Left cardiac atrium (tissue), 4 donors: ENCODE data around the gene HSPA6. TPM values are rescaled to one million over a fixed set of nuclear protein-coding genes. Genes with fewer than 3 reads are reported as not detected.
"Not testable (repeated sequence)": the region's sequence is repeated elsewhere in the genome, so short reads cannot be mapped to it uniquely, and the experiment has no call there.

ENCODE experiments used
- ATAC-seq, 2 donors: fragments of 200-7000 bp; cut with Tn5 transposase; one replicate each; pipeline ENCODE4 v1.9.1; 2020; ENCODE audit warnings: mild to moderate bottlenecking in 2 of 2, moderate library complexity in 2 of 2
- DNase-seq: peaks from one replicate; pipeline ENCODE4 v3.0.0-alpha.2; 2020
- intact Hi-C, 2 donors: fragments of 100-400 bp; cut with DNase I; formaldehyde crosslinking; loops; one replicate each; pipeline versions ENCODE4 v1.14.1 to v1.15.1; 2022 to 2023
- long read RNA-seq: library from polyadenylated mRNA; unstranded; transcript quantifications from one replicate; pipeline ENCODE4 v2.0.0, GENCODE V29; 2021
- total RNA-seq, 2 donors: library from RNA; stranded (reverse); fragmentation: NEBNext Ultra II Directional; extraction: Animal tissue kit (Norgen Biotek cat#: 25700); gene quantifications; one replicate each; pipeline ENCODE4 v1.2.1, GENCODE V29; 2021
- donor health status: DM: no; HTN: yes; CAD: no.
- donor health status: DM: no; HTN: yes; CAD: no; lungs with severe emphysema.
- donor health status: DM: yes; HTN: yes; CAD: no.
- donor health status: Dilated cardiomyopathy.

Gene HSPA6
- 1 to 10 TPM; 2.8 to 3.2 TPM for total RNA-seq
- long read RNA-seq, partial matches to known transcripts = 0 of 2 reads
- long read RNA-seq, other reads (novel, unspliced or antisense) = 0 of 2 reads

- intact Hi-C loops = not testable (repeated sequence)
- DNase-seq (peak; percentile 69), ATAC-seq (peak; percentile 86 to 91)
Observed at GRCh38 chr1:161523817-161524741, at the start of gene HSPA6. Gene HSPA6 (plus strand): TSS chr1:161524540. CDS start chr1:161524659, 119 bp downstream.

GRCh38 chr1:161477711-161478110 is 46.6 kb upstream of the HSPA6 start:
- intact Hi-C loops, ATAC-seq: not testable (repeated sequence)

GRCh38 chr1:161478985-161479384 is 45.4 kb upstream of the HSPA6 start:
- ATAC-seq (no peak), DNase-seq (no peak)
- intact Hi-C loops = no loop called here

More at GRCh38 chr1:161477711-161478110, 46.6 kb upstream of the HSPA6 start:
- not testable (repeated sequence) for DNase-seq

GRCh38 chr1:161480381-161481035 is 43.8 kb upstream of the HSPA6 start:
- ATAC-seq = no peak
- no peak for DNase-seq
- intact Hi-C loops = loop anchor here in 1 of 2 donors (10.0 kb wide), 1 partner anchor 264 kb away; the partner anchor contains the start of gene DUSP12

GRCh38 chr1:161481624-161482392 is 42.5 kb upstream of the HSPA6 start:
- intact Hi-C loops = loop anchor here in 1 of 2 donors (10.0 kb wide), 1 partner anchor 263 kb away; the partner anchor contains the start of gene DUSP12
- DNase-seq (no peak), ATAC-seq (no peak)

- intact Hi-C loops = loop anchor here in 1 of 2 donors (10.0 kb wide), 1 partner anchor 262 kb away; the partner anchor contains the start of gene DUSP12
- ATAC-seq = no peak
- no peak for DNase-seq
Observed at GRCh38 chr1:161482610-161483009, 41.7 kb upstream of the HSPA6 start.

GRCh38 chr1:161483361-161483760 is 41.0 kb upstream of the HSPA6 start:
- intact Hi-C loops = loop anchor here in 1 of 2 donors (10.0 kb wide), 1 partner anchor 261 kb away; the partner anchor contains the start of gene DUSP12
- no peak for DNase-seq
- ATAC-seq = no peak

- ATAC-seq = no peak
- intact Hi-C loops = loop anchor here in 1 of 2 donors (10.0 kb wide), 1 partner anchor 260 kb away; the partner anchor contains the start of gene DUSP12
- no peak for DNase-seq
Observed at GRCh38 chr1:161484613-161485012, 39.7 kb upstream of the HSPA6 start.

- peak; percentile 53 for DNase-seq
- peak; percentile 77 to 89 for ATAC-seq
- intact Hi-C loops = loop anchor here in 1 of 2 donors (10.0 kb wide), 1 partner anchor 258 kb away; the partner anchor contains the start of gene DUSP12
Observed at GRCh38 chr1:161486806-161487741, 37.3 kb upstream of the HSPA6 start.

- ATAC-seq (no peak), DNase-seq (no peak)
- intact Hi-C loops = no loop called here
Observed at GRCh38 chr1:161491472-161491871, 32.9 kb upstream of the HSPA6 start.

- DNase-seq (no peak), ATAC-seq (no peak)
Observed at GRCh38 chr1:161492827-161493226, 31.5 kb upstream of the HSPA6 start.

GRCh38 chr1:161494091-161494735 is 30.1 kb upstream of the HSPA6 start:
- no peak for DNase-seq
- no peak for ATAC-seq
- intact Hi-C loops = no loop called here

More at GRCh38 chr1:161492827-161493226, 31.5 kb upstream of the HSPA6 start:
- intact Hi-C loops = no loop called here

GRCh38 chr1:161495490-161495889 is 28.9 kb upstream of the HSPA6 start:
- no peak for ATAC-seq
- DNase-seq = no peak
- intact Hi-C loops = no loop called here

GRCh38 chr1:161497961-161498360 is 26.4 kb upstream of the HSPA6 start:
- intact Hi-C loops = no loop called here
- DNase-seq = no peak
- ATAC-seq = no peak

GRCh38 chr1:161498646-161499045 is 25.7 kb upstream of the HSPA6 start:
- intact Hi-C loops = no loop called here
- ATAC-seq = no peak

GRCh38 chr1:161499099-161500039 is 25.0 kb upstream of the HSPA6 start:
- intact Hi-C loops = no loop called here
- peak in 1 of 2 donors; percentile 74 for ATAC-seq
- no peak for DNase-seq

More at GRCh38 chr1:161498646-161499045, 25.7 kb upstream of the HSPA6 start:
- DNase-seq = no peak
